Peyer's patch (tissue), 4 donors: ENCODE measurements around the gene KIFC3.
"Not testable (repeated sequence)": the region's sequence is repeated elsewhere in the genome, so short reads cannot be mapped to it uniquely, and the experiment has no call there.

Experiments used
- CTCF ChIP-seq, 6 experiments: fragments of 450-650 bp in 4 of 6; fragments of 200-600 bp in 2 of 6; sonication (generic) in 1 of 6; IDR thresholded peaks; one replicate each; pipeline ENCODE4 v1.5.1; 2017 to 2019; ENCODE audit warnings: antibody characterized with exemption in 6 of 6, mild to moderate bottlenecking in 3 of 6, moderate library complexity in 1 of 6
- POLR2A ChIP-seq, 2 donors: fragments of 450-650 bp; IDR thresholded peaks; one replicate each; pipeline ENCODE4 v1.5.1; 2017; ENCODE audit warnings: antibody characterized with exemption in 2 of 2, mild to moderate bottlenecking in 2 of 2, moderate library complexity in 2 of 2

GRCh38 chr16:57712569-57712968 is 89.7 kb downstream of the KIFC3 start:
- TF ChIP-seq CTCF, POLR2A (IDR thresholded peaks at IDR 0.05): not testable (repeated sequence)
